ENCODE results near the gene UBE2S.

UBE2S gene

DNA sequence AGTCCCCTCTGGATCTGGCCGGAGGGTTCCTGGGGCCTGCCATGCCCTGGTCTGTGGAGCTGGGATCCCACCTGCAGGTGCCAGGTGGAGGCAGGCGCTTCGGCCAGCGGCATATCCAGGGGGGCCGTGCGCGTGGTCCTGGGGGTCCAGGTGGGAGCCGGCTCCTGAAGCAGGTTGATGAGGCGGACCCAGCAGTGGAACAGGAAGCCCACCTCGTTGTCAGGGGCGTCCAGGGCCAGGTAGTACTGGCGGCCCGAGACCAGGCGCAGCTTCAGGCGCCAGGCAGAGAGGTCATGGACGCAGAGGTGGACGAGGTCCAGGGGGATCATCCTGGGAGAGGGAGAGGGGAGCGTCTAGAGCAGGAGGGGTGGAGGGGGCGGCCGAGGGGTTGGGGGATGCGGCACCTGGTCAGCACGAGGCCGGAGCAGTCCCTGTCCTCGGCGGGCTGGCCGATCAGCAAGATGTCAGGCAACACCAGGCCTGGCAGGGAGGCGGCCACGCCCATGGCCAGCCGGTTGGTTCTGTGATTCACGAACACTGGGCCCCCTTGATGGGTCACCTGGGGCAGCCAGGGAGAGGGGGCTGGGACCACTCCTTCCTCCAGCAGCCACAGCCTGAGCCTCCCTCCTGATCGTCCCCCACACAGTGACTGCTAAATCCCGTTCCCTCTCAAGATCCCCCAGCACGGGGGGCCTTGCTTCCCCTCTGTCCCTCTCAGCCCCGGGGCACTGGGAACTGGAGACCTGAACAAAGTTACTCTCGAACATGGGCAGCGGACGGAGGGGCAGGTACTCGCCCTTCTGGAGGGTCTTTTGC lies 45.2 kb downstream of the UBE2S start:
- DNase-seq (ENCODE audit: low spot score) = no peak

DNA sequence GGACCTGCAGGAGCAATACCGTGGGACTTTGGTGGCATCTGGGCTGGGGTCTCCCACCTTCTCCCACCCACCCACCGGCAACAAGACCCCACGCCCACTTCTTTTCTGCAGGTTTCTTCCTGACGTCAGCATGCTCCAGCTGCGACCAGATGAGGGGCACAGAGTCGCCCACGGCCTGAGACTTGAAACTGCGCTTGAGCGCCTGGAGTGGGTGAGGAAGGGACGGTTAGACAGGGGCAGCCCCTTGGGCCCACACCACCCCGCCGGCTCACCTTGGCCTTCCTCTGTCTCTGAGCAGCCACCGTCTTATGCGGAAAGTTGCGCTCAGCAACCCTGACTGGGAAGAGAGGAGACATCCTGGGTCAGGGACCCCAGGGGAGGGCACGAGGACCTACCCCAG lies 46.7 kb downstream of the UBE2S start:
- DNase-seq (ENCODE audit: low spot score) = no peak

DNA sequence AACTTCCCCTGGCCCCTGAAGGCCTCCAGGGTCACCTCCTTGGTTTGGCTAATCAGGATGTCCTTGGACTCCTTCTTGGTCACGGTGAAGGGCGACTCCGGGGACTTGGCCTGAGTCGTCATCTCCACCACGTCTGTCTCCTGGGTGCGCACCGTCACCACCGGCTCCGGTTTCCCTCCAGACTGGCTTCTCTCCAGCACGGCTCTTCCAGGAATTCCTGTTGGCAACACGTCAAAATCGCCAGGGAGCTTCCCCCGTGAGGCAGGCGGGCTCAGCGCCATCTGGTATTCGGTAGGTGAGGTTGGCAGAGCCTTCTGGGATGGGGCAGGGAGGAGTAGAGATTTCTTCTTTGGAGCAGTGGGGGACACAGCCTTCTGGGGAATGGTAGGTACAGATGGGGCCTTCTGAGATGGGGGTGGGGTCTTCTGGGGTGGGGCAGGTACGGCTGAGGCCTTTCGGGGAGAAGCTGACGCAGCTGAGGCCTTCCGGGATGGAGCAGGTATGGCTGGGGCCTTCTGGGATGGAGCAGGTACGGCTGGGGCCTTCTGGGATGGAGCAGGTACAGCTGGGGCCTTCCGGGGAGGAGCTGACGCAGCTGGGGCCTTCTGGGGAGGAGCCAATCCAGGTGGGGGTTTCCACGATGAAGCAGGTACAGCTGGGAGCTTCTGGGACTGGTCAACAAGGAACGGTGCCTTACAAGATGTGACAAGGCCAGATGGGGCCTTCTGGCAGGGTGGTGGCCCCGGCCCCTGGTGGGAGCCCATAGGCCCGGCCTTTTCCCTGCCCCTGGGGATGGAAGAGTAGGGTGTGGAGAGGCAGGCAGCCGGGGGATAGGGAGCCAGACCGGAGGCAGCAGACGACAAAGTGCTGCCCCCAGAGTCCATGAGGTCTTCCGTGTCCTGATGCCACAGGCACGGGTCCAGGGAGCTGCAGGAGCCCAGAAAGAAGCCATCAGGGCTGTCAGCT lies 48.4 kb downstream of the UBE2S start:
- no peak for DNase-seq (ENCODE audit: low spot score)

DNA sequence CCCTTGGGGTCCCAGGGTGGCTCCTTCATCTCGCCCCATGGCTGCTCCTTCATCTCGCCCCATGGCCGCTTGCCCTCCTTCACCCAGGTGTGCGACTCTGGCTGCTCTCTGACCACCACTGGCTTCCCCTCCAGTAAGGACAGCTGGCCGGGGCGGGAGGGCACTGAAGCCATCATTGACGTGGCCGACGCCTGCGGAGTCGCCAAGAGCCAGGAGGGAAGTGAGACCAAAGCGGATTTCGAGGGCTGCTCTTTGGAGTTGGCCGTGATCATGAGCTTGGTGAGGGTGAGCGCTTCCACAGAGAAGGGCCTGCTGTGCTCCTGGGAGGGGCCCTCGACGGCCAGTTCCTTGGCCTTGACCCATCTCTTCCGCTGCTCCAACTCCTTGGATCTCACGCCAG lies 49.1 kb downstream of the UBE2S start:
- no peak for DNase-seq (ENCODE audit: low spot score)

DNA sequence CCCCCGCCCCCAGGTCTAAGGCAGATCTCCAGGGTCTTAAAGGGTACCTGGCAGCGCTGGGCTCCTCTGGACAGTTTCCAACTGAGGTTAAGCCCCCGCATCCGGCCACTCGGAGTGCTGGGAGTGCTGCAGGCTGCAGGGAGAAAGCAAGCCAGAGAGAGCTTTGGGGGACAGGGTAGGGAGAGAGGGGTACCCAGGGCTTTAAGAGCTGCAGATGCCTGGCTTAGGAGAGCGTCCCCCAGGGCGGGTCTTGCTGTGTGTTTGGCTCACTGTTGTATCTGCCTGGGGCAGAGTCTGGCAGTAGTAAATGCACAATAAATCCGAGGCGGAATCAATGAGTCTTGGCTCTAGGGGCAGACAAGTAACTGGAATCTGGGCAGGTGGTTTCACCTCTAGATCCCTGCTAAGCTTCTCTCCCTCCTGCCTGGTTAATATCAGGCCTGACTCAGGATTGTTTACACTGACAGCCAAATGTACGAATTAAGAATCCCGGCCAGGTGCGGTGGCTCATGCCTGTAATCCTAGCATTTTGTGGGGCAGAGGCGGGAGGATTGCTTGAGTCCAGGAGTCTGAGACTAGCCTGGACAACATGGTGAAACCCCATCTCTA lies 52.3 kb downstream of the UBE2S start:
- no peak for DNase-seq (ENCODE audit: low spot score)

DNA sequence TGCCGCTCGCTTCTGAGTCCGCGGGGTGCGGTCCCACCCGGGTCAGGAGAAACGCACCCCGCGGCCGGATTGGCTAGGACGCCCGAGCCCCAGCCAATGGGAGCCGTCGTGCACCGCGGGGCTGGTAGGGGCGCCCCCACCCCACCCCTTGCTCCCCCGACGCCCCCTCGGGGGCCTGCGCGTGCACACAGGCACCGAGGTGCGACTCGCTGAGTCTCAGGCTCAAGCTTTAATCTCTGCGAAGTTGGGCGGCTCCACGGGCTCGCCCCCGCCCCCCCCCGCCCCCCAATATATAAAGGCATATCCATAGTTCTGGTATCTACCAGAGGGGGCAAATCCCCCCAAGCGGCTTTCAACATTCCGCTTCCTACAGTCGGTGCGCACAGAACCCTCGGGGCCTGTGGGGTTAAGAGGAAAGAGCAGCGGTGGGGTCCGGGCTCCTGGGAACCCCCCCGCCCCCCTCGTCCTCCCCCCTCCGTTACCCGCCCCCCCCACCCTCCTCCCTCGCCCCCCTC lies 52.8 kb downstream of the UBE2S start, which contains the start of gene COX6B2:
TSS of gene COX6B2 (minus strand) at position 22 of the 515 bp plus-strand sequence. CDS start 198 bp downstream, outside the sequence.
- no peak for DNase-seq (ENCODE audit: low spot score)

DNA sequence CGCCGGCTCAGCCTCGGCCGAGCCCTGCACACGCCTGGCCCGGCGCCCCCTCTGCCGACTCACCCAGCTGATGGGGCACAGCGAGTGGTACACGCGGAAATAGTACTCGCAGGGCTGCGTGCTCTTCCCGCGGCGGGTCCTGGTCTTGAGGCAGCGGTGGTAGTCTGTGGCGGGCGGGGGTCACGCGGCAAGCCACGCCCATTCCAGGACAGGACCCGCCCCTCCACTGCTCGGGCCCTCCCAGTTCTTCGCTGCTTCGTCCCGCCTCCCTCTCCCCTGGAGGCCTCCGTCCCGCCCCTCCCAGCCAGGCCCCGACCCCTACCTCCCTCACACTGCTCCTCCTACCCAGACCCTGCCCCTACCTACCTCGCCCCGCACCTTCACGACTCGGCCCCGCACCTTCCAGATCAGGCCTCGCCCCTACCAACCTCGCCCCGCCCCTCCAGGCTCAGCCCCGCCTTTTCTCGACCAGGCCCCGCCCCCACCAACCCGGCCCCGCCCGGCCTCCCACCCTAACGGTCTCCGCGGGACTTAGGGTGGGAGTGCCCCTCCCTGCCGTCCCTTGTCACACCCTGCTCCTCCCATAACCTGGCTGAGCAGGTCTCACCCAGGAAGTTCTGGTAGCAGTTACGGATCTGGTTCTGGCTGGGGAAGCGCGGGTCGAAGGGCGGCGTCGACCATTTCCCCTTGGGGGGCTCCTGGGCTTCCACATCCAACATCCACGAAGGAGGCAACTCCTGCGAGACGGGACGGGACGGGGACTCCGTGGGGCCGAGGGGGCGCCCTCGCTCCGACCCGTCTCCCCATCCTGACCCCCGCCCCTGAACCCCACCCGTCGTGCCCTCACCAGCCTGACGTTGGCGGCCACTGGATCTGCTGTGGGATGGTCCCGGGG lies 53.5 kb downstream of the UBE2S start:
- peak; percentile 52 for DNase-seq (ENCODE audit: low spot score)

DNA sequence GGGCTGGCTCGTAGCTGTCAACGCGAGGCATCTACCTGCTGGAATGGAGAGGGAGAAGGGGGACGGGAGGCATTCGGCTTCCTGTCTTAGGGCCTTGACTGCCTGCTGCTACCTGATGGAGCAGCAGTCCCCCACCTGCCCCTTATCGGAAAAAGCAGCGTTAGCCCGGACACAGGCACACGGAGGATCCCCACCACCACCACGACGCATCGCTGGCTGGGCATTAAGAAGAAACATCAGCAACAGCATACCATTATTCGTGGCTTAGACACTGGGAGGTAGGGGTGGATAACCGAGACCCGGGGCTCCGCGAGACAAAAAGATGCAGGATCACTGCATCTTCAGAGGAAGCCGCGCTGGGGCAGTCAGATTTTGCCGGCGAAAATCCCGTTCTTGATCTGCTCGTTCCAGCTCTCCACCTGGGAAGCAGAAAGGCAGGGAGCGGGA lies 54.2 kb downstream of the UBE2S start:
- DNase-seq (ENCODE audit: low spot score) = no peak

DNA sequence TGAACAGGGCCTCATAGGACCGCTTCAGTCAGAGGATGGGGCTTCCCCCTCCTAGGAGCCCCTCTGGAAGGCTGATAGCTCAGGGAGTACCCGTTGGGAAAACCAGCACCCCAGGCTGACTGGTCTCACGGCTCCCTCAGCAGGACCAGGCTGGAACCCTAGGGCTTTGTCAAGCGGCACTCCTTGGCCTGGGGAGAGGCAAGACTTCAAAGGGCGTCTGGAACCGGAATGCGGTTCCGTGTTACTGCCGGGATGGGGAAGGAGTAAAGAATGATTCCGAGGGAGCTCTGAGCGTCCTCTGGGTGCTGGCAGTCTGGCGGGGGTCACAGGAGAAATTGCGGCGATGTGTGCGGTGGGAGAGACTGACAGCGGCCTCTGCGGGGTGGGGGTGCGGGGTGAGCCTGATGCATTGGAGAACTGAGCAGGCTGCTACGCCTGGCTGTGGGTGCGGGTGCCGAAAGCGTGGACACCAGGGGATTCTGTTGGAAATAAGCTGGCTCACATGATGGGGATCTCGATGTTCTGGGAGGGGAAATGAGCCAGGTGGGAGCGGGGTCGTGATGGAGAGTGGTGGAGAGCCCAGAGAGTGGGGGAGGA lies 54.9 kb downstream of the UBE2S start:
- no peak for DNase-seq (ENCODE audit: low spot score)

DNA sequence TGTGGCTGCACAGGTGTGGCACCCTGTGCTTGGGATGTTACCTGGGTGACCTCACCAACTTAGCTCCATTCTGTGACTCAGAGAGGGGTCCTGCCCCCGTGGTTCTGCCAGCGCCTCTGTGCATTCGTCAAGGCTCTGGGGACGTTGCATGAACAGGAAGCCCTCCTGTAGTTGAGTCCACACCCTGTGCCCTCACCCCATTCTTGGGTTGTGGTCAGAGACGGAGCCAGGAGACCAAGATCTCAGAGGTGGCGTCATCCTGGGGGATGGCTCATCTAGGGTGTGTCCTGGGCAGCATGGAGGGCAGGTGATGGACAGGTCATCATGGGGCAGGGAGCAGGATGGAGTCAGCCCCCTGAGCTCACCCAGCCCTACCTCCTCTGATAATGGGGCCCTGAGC lies 55.5 kb downstream of the UBE2S start:
- DNase-seq (ENCODE audit: low spot score) = no peak

DNA sequence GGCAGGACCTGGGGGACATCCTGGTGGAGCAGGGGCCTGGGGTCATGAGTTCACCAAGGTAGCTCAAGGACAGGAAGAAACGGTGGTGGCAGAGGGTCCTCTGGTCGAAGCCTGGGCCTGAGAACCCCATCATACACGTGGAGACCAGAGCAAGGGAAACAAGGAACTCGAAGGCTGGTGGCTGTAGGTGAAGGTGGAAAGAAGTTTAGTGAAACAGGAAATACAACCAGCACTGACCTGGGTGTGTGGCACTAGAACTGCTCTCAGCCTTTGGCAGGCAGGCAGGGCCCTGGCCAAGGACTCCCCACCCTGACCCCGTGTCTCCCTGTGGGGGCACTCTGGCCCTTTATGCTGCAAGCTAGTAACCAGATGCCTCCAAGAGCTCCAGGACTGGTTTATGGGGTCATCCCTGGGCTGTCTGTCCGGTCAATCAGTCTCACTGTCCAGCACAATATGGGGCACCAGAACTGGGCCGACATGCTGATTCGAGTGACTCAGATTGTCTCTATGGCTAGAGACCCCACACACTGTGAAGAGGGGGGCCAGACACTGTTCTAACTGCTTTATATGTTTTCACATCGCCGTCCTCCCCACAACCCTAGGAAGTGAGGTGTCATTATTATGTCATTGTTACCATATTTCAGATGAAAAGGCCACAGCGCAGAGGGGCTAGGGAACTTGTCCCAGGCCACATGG lies 56.8 kb downstream of the UBE2S start:
- no peak for DNase-seq (ENCODE audit: low spot score)
